NT2/D1 (cell line): Measurements from ENCODE around the gene CCDC171.

ENCODE experiments used
- SUZ12 ChIP-seq: IDR thresholded peaks from 2 replicates; pipeline ENCODE4 v1.6.1; 2011; ENCODE audit not compliant: insufficient read length, insufficient read depth; ENCODE audit errors: extremely low read depth
- YY1 ChIP-seq: IDR thresholded peaks from 2 replicates; pipeline ENCODE4 v1.6.1; 2011; ENCODE audit not compliant: insufficient read length, insufficient read depth
- ZNF274 ChIP-seq: IDR thresholded peaks from 2 replicates; pipeline ENCODE4 v1.6.1; 2011; ENCODE audit warnings: mild to moderate bottlenecking, low read depth, low read length

DNA sequence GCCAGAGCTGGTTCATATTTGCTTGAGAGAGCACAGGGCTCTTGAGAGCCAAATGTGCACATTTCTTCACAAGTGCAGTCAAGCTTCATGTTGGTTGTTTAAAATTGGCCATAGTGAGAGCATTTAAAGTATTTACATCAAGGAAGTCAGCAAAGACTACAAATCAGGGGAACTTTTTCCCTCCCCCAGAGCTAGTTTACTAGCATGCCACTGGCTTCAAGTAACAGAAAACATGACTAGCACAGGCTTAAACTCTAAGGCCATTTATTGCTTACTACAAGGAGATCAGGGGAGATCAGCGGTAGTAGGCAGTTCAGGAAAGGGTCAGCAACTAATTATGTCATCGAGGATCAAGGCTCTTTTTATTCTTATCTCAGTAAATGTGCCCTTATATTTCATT is 11.0 kb upstream of the CCDC171 start:
- TF ChIP-seq SUZ12 = no peak
- TF ChIP-seq ZNF274 = no peak
- TF ChIP-seq YY1 = no peak
